ENCODE measurements around the gene ORM1. TPM values are rescaled to one million over a fixed set of nuclear protein-coding genes. Genes with fewer than 3 reads are reported as not detected.

Gene ORM1
- total and polyA plus RNA-seq, 2 donors from 2014 or later, result 0.73 TPM; not detected in 1

DNA sequence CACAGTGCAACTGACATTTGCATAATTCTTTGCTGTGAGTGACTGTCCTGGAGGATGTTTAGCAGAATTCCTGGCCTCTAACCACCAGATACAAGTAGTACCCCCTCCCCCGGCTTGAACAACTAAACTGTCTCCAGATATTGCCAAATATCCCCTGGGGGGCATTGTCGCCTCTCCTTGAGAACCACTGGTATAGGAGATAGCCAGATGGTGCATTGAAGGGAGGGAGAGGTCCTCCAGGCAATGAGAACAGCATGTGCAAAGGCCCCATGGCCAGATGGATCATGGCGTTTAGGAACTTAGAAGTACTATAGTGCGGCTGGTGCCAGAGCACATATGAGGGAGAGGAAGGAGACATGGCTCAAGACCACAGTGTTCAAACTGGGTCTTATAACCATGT, 18.9 kb upstream of the ORM1 start:
- intact Hi-C loops (cut with DNase I), result no loop called here
- no peak overlapping the region for H3K9ac ChIP-seq (ENCODE audit: low read length in 3 of 3)
- no peak overlapping the region for H3K4me3 ChIP-seq (ENCODE audit: low read length in 3 of 3)
- H3K36me3 ChIP-seq (ENCODE audit: control insufficient read depth in 2 of 3, insufficient read depth in 3 of 3, low read length in 3 of 3), result peaks cover 0 to 13% (median 7%) of the 10 kb centered on the region in 3 donors
- TF ChIP-seq, protein P1, sequence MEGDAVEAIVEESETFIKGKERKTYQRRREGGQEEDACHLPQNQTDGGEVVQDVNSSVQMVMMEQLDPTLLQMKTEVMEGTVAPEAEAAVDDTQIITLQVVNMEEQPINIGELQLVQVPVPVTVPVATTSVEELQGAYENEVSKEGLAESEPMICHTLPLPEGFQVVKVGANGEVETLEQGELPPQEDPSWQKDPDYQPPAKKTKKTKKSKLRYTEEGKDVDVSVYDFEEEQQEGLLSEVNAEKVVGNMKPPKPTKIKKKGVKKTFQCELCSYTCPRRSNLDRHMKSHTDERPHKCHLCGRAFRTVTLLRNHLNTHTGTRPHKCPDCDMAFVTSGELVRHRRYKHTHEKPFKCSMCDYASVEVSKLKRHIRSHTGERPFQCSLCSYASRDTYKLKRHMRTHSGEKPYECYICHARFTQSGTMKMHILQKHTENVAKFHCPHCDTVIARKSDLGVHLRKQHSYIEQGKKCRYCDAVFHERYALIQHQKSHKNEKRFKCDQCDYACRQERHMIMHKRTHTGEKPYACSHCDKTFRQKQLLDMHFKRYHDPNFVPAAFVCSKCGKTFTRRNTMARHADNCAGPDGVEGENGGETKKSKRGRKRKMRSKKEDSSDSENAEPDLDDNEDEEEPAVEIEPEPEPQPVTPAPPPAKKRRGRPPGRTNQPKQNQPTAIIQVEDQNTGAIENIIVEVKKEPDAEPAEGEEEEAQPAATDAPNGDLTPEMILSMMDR (IDR thresholded peaks at IDR 0.05; ENCODE audit: borderline replicate concordance, extremely low read depth, insufficient read depth), result no peak
- peaks cover 0 to 6% (median 0%) of the 10 kb centered on the region in 3 donors for H3K4me1 ChIP-seq (ENCODE audit: control insufficient read depth in 2 of 3, insufficient read depth in 2 of 3, low read depth in 1 of 3, low read length in 3 of 3)
- no peaks in the 10 kb centered on the region for H3K9me3 ChIP-seq (ENCODE audit: control insufficient read depth in 2 of 3, insufficient read depth in 1 of 3, low read length in 3 of 3)
- H3K27ac ChIP-seq (ENCODE audit: low read depth in 2 of 2, low read length in 2 of 2), result no peak overlapping the region
- no peaks in the 10 kb centered on the region for H3K27me3 ChIP-seq (ENCODE audit: control insufficient read depth, insufficient read depth, low read length)
- FAIRE-seq (no peak), DNase-seq (peak in 3 of 5 donors; percentile 5 to 25 (median 11))

DNA sequence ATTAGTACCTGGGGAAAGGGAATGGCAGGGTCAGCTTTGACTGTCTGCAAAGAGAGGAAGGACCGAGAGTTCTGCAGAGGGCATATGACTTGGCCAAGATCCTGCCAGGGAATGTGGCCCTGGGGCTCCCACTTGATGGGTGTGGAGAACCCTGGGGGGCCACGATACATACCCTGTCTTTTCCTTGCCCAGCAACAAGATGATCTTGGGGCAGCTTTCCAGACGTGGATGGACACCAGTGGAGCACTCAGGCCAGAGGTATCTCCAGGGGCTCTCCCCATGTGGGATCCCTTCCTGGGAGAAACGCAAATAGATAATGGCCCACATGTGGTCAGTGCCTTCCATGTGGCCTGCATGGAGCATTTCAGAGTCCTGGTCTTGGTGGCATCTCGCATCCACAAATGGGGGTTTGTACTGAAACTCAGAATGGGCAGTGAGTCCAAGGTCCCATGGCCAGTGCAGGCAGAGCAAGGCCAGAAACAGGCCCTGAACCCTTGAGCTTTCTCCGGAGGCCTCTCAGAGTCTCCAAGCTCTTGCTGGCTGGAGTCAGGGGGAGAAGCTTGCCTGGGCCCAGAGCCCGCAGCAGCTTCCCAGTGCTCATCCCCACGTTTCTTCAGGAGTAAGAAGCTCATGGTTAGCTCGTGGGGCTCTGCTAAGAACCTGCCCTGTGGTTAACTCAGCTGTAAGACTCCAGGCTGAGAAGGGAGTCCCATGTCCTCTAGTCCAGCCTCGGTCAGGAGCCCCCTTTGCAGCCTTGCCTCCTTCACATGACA, 18.3 kb upstream of the ORM1 start:
- Histone ChIP-seq H3K27ac (ENCODE audit: low read depth in 2 of 2, low read length in 2 of 2) (no peak overlapping the region), H3K9ac (ENCODE audit: low read length in 3 of 3) (no peak overlapping the region), H3K4me1 (ENCODE audit: control insufficient read depth in 2 of 3, insufficient read depth in 2 of 3, low read depth in 1 of 3, low read length in 3 of 3) (peaks cover 0 to 6% (median 0%) of the 10 kb centered on the region in 3 donors), H3K36me3 (ENCODE audit: control insufficient read depth in 2 of 3, insufficient read depth in 3 of 3, low read length in 3 of 3) (peaks cover 0 to 9% (median 7%) of the 10 kb centered on the region in 3 donors), H3K27me3 (ENCODE audit: control insufficient read depth, insufficient read depth, low read length) (no peaks in the 10 kb centered on the region), H3K9me3 (ENCODE audit: control insufficient read depth in 2 of 3, insufficient read depth in 1 of 3, low read length in 3 of 3) (no peaks in the 10 kb centered on the region), H3K4me3 (ENCODE audit: low read length in 3 of 3) (no peak overlapping the region)
- TF ChIP-seq, protein P1 (IDR thresholded peaks at IDR 0.05; ENCODE audit: borderline replicate concordance, extremely low read depth, insufficient read depth), result no peak
- peak in 2 of 5 donors; percentile 27 to 31 for DNase-seq
- FAIRE-seq, result no peak
- intact Hi-C loops (cut with DNase I), result no loop called here

DNA sequence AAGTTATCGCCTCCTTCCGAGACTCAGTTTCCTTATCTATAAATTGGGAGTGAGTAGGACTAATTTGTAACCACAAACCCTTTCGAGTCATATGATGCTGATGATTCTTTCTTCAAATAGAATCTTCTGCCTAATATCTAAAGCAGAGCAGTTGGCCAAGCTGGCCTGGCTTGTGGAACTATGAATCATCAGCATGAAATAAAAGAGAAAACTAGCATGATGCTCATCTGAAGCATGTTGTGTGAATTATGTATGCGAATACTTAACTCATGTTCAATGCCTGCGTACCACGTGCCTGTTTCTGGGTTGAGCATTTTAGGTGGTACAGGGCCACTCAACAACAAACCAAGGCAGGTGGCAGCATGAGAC, 15.0 kb upstream of the ORM1 start:
- FAIRE-seq (no peak), DNase-seq (no peak)
- H3K9ac ChIP-seq (ENCODE audit: low read length in 3 of 3), result no peak overlapping the region
- peaks cover 0 to 5% (median 0%) of the 10 kb centered on the region in 3 donors for H3K36me3 ChIP-seq (ENCODE audit: control insufficient read depth in 2 of 3, insufficient read depth in 3 of 3, low read length in 3 of 3)
- TF ChIP-seq, protein P1 (IDR thresholded peaks at IDR 0.05; ENCODE audit: borderline replicate concordance, extremely low read depth, insufficient read depth), result no peak
- H3K27ac ChIP-seq (ENCODE audit: low read depth in 2 of 2, low read length in 2 of 2), result no peak overlapping the region
- H3K4me1 ChIP-seq (ENCODE audit: control insufficient read depth in 2 of 3, insufficient read depth in 2 of 3, low read depth in 1 of 3, low read length in 3 of 3), result peaks cover 0 to 6% (median 0%) of the 10 kb centered on the region in 3 donors
- H3K27me3 ChIP-seq (ENCODE audit: control insufficient read depth, insufficient read depth, low read length), result no peaks in the 10 kb centered on the region
- no peaks in the 10 kb centered on the region for H3K9me3 ChIP-seq (ENCODE audit: control insufficient read depth in 2 of 3, insufficient read depth in 1 of 3, low read length in 3 of 3)
- no peak overlapping the region for H3K4me3 ChIP-seq (ENCODE audit: low read length in 3 of 3)
- intact Hi-C loops (cut with DNase I), result no loop called here
